HepG2 (cell line): ENCODE measurements around the gene MFSD11. TPM values are rescaled to one million over a fixed set of nuclear protein-coding genes. Genes with fewer than 3 reads are reported as not detected.
A peak's percentile ranks its signal among the peaks of the same experiment; 100 is the strongest.

Experiments used
- CBX1 ChIP-seq: IDR thresholded peaks from one replicate; pipeline ENCODE4 v1.6.1; 2016; ENCODE audit warnings: antibody characterized with exemption, low read depth
- CREB3 ChIP-seq: sonication (generic); formaldehyde crosslinking; IDR thresholded peaks from 2 replicates; pipeline ENCODE4 v1.5.0; 2020; ENCODE audit warnings: missing genetic modification reagents
- CSRNP2 ChIP-seq: sonication (generic); formaldehyde crosslinking; conservative IDR thresholded peaks from 2 replicates; pipeline ENCODE4 v1.8.0; 2022; ENCODE audit warnings: low read depth, missing genetic modification reagents
- FOXP1 ChIP-seq, 2 experiments: fragments of 450-650 bp in 1 of 2; IDR thresholded peaks; 2 replicates each; pipeline ENCODE4 v1.6.1; 2017 to 2018; ENCODE audit warnings: antibody characterized with exemption in 1 of 2
- GABPA ChIP-seq, 2 experiments: IDR thresholded peaks; 2 replicates each; pipeline ENCODE4 v1.6.1; 2011 to 2016; ENCODE audit warnings: low read depth in 2 of 2, low read length in 1 of 2, missing biosample characterization in 1 of 2, missing genetic modification characterization in 1 of 2
- IKZF4 ChIP-seq: sonication (generic); formaldehyde crosslinking; IDR thresholded peaks from 2 replicates; pipeline ENCODE4 v1.5.1; 2020; ENCODE audit warnings: borderline replicate concordance, mild to moderate bottlenecking, low read depth, missing genetic modification reagents; ENCODE audit errors: not compliant biosample characterization
- KDM4B ChIP-seq: sonication (generic); formaldehyde crosslinking; IDR thresholded peaks from 2 replicates; pipeline ENCODE4 v1.4.0; 2020; ENCODE audit warnings: missing genetic modification reagents
- PBX2 ChIP-seq: IDR thresholded peaks from 2 replicates; pipeline ENCODE4 v1.6.1; 2016; ENCODE audit warnings: control low read depth
- TFDP2 ChIP-seq: sonication (generic); formaldehyde crosslinking; IDR thresholded peaks from 2 replicates; pipeline ENCODE4 v1.4.0; 2020; ENCODE audit warnings: missing genetic modification reagents
- ZBTB33 ChIP-seq: sonication (generic); formaldehyde crosslinking; IDR thresholded peaks from 2 replicates; pipeline ENCODE4 v1.4.0; 2020; ENCODE audit warnings: missing genetic modification reagents
- ZBTB44 ChIP-seq: sonication (generic); formaldehyde crosslinking; IDR thresholded peaks from 2 replicates; pipeline ENCODE4 v1.4.0; 2020; ENCODE audit warnings: missing genetic modification reagents
- ZNF547 ChIP-seq: sonication (generic); formaldehyde crosslinking; IDR thresholded peaks from 2 replicates; pipeline ENCODE4 v1.5.1; 2020; ENCODE audit warnings: mild to moderate bottlenecking, missing genetic modification reagents
- ZNF639 ChIP-seq: conservative IDR thresholded peaks from 2 replicates; pipeline ENCODE4 v1.6.1; 2018; ENCODE audit warnings: missing genetic modification reagents
- ZNF775 ChIP-seq: sonication (generic); formaldehyde crosslinking; IDR thresholded peaks from 2 replicates; pipeline ENCODE4 v1.4.0; 2020; ENCODE audit warnings: missing genetic modification reagents, mild to moderate bottlenecking, moderate library complexity, borderline replicate concordance
- polyA plus RNA-seq, 8 experiments: library from polyadenylated mRNA; depleted of rRNA in 3 of 8; stranded (reverse) in 7 of 8; unstranded in 1 of 8; fragments of >200 nt; fragmentation: Illumina TruSeq in 4 of 8; extraction: Trizol in 4 of 8; gene quantifications; 2 replicates each; pipeline versions ENCODE4 v1.2.1 to v1.2.3, GENCODE V29; 2011 to 2016; ENCODE audit warnings: low read depth in 4 of 8, missing spikeins in 1 of 8, mixed read lengths in 1 of 8; ENCODE audit not compliant: insufficient read depth in 1 of 8
- total RNA-seq, 5 experiments: library from RNA; depleted of rRNA; stranded (reverse); fragments of >200 nt; fragmentation: Illumina TruSeq; extraction: Trizol; gene quantifications; 2 replicates each; pipeline ENCODE4 v1.2.3, GENCODE V29; 2016; ENCODE audit warnings: low read depth in 1 of 5

Gene MFSD11
- total and polyA plus RNA-seq, 2 of the 13 experiments (the other 11 are each of a cell fraction or from before 2014, with no cell fraction given), result 26.1 to 36.3 TPM

- TF ChIP-seq TFDP2 (CRISPR knock-in tag) (no peak; the same call in 1 of the 2 replicates), CSRNP2 (no peak), CBX1 (peak; percentile 69), KDM4B (peak; percentile 29; the same call in 1 of the 2 replicates), FOXP1 (IDR thresholded peaks at IDR 0.05) (no peak), FOXP1 (CRISPR knock-in tag; IDR thresholded peaks at IDR 0.05) (no peak), ZBTB33 (CRISPR knock-in tag) (no peak), ZBTB44 (CRISPR knock-in tag) (no peak), GABPA (IDR thresholded peaks at IDR 0.05; ENCODE audit: low read depth, low read length) (no peak), GABPA (CRISPR knock-in tag; IDR thresholded peaks at IDR 0.05; ENCODE audit: low read depth) (no peak; the same call in 1 of the 2 replicates), ZNF547 (CRISPR knock-in tag) (no peak), ZNF775 (CRISPR knock-in tag) (no peak), ZNF639 (CRISPR knock-in tag) (no peak), CREB3 (CRISPR knock-in tag) (no peak), PBX2 (CRISPR knock-in tag) (no peak), IKZF4 (CRISPR knock-in tag) (peak; percentile 67)
Measured at GRCh38 chr17:76726231-76726775, 11.6 kb upstream of the MFSD11 start, which contains the start of gene JMJD6 (continued).
